HG03039 (cell line): ENCODE data around the gene TMPRSS11B.
A peak's percentile ranks its signal among the peaks of the same experiment; 100 is the strongest.
"Not testable (repeated sequence)": the region's sequence is repeated elsewhere in the genome, so short reads cannot be mapped to it uniquely, and the experiment has no call there.

Experiments used
- ATAC-seq: cut with Tn5 transposase; IDR thresholded peaks from one replicate; pipeline ENCODE4 v1.9.1; 2021; ENCODE audit warnings: mild to moderate bottlenecking, moderate library complexity; ENCODE audit not compliant: unreplicated experiment

The TMPRSS11B gene, protein sequence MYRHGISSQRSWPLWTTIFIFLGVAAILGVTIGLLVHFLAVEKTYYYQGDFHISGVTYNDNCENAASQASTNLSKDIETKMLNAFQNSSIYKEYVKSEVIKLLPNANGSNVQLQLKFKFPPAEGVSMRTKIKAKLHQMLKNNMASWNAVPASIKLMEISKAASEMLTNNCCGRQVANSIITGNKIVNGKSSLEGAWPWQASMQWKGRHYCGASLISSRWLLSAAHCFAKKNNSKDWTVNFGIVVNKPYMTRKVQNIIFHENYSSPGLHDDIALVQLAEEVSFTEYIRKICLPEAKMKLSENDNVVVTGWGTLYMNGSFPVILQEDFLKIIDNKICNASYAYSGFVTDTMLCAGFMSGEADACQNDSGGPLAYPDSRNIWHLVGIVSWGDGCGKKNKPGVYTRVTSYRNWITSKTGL

DNA sequence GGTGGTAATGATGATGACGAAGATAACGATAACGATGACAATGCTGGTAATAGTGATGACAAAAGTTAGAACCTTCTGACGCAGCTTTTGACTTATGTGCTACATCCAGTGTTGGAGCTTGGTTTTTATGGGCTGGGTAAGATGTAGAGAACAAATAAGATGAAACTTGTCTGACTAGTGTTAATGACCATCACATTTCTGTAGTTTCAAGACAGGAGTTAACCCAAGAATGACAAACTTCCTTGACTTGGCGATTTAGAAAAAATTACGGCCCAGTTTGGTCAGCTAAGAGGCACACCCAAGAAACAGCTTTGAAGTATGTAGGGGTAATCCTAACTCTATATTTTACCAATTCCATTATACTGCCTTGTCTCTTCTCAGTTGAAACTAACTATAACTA is at the start of gene TMPRSS11B:
Gene TMPRSS11B, minus strand, starts transcription at position 101 of the 400 bp plus-strand sequence. CDS start 136 bp downstream, outside the sequence.
- no peak for ATAC-seq

DNA sequence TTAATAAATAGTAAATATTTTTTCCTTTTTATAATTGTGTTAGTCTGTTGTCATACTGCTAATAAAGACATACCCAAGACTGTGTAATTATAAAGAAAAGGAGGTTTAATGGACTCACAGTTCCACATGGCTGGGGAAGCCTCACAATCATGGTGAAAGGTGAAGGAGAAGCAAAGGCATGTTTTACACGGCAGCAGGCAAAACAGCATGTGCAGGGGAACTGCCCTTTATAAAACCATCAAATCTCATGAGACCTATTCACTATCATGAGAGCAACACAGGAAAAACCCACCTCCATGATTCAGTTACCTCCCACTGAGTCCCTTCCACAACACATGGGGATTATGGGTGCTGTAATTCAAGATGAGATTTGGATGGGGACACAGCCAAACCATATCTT is 45.8 kb upstream of the TMPRSS11B start:
- no peak for ATAC-seq

DNA sequence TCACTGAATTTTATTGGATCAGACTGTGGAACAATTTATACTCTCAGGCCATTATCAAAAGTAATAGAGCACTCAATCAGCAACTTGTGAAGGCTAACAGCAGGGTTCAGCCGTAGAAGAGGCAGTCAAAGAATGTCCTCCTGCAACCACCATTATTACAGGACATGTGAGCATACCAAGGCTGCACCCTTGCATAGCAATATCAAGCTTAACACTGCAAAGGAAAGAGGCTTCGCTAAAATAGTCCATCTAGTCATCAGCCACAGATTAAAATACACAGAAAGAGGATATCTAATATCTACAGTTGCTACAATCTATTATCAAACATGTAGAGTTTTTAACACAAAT is 42.9 kb upstream of the TMPRSS11B start:
- ATAC-seq, result no peak

DNA sequence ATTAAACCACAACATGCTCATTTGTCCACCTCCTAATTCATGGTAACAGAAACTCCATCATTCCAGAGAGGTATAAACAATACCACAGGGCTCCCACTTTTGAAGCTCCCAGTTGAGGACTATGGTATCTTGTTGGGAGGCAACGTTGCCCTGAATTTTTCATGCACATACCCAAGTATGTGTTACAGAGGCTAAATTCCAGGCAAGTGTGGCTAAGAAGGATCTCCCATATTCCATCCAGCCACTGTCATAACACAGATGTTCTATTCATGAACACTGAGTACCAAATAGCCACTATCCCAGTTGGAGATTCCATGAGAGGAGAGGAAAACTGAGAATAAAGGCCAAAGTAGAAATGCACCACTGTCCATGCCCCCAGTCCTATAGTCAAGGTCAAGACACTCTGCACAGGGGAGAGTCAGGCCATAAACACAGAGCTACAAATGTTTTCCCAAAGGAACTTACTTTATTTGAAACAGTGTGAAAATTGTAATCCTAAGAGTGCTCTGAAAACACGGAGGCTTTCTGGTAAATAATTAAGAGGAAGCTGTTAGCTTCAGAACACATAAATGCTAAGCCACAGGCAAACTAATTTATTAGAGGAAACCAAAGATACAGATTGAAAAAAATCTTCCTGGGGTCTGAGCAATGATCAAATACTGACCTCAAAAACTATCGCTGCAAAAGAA is 42.4 kb upstream of the TMPRSS11B start:
- ATAC-seq, result no peak

DNA sequence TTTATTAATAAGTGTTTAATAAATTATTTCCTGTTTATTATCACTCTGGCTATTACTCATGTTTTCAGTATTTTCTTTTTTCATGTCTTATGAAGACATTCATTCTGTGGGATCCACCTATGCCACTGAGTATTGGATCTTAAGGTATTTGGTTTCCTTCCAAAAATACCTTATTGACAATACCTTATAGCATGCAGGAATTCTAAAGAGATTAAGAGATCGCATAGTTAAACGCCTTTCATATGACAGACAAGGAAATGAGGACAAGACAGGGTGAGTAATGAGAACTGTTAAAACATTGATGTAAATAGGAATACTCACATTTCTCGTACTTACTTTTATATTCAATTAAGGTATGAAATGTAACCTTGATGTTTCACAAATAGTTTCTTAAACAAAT is 38.2 kb upstream of the TMPRSS11B start:
- no peak for ATAC-seq

DNA sequence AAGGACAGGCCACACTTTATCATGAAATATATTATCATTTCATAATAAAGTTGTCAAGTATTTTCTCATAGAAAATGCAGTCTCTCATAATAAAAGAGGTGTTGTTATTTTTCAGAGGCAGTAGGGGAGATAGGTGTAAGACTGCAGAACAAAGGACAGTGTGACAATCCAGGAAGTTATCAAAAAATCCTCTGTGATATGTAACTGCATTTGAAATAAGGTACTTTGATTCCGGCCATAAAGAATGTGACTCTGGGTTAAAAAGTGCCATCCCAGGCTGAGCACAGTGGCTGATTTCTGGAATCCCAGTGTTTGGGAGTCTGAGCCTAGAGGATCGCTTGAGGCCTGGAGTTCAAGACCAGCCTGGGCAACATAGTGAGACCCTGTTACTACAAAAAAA is 37.6 kb upstream of the TMPRSS11B start:
- ATAC-seq, result no peak

DNA sequence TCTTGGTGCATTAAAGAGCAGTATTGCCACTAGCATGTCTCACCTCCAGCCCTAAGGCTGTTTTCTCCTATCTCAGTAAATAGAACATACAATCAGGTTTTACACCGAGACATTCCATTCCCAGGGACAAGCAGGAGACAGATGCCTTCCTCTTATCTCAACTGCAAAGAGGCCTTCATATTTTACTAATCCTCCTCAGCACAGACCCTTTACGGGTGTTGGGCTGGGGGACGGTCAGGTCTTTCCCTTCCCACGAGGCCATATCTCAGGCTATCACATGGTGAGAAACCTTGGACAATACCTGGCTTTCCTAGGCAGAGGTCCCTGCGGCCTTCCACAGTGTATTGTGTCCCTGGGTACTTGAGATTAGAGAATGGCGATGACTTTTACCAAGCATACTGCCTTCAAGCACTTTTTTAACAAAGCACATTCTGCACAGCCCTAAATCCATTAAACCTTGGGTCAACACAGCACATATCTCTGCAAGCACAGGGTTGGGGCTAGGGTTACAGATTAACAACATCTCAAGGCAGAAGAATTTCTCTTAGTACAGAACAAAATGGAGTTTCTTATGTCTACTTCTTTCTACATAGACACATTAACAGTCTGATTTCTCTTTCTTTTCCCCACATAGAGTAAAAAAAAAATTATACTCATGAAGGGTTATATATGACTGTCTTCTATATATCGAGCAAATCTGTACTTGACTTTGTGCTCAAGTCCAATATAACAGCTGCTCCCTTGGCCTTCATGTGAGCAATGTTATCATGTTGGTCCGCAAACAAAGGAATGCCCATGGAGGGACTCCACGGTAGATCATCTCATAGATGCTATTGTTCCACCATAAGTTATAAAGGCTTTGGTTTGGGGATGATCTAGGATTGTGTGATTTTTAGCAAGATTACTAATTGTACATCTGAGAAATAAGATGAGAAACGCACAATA is 36.6 kb upstream of the TMPRSS11B start:
- not testable (repeated sequence) for ATAC-seq

DNA sequence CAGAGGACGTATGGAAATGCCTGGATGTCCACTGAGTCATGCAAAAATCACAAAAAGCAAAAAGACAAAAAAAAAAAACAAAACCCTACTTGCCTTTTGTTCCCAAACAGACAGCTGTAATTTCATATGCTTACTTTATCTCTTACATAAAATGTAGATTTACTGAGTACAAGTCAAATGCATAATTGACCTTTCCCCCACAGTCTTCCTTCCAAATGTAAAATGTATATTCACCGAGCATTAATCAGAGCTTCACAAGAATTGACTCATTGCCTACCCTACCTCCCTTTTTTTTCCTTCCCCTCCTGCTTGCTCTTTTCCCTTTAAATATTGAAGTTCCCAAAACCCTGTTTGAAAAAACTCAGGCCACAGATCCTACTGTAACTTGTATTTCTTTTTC is 32.5 kb upstream of the TMPRSS11B start:
- ATAC-seq, result no peak

DNA sequence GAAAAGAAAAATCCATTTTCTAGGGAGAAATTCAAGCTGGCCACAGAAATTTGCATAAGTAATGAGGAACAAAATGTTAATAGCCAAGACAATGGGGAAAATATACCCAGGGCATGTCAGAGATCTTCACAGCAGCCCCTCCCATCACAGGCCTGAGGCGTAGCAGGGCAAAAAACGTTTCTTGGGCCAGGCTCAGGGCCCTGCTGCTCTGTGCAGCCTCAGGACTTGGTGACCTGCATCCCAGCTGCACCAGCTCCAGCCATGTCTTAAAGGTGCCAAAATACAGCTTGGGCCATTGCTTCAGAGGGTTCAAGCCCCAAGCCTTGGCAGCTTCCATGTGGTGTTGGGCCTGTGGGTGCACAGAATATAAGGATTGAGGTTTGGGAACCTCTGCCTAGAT is 32.1 kb upstream of the TMPRSS11B start:
- no peak for ATAC-seq

DNA sequence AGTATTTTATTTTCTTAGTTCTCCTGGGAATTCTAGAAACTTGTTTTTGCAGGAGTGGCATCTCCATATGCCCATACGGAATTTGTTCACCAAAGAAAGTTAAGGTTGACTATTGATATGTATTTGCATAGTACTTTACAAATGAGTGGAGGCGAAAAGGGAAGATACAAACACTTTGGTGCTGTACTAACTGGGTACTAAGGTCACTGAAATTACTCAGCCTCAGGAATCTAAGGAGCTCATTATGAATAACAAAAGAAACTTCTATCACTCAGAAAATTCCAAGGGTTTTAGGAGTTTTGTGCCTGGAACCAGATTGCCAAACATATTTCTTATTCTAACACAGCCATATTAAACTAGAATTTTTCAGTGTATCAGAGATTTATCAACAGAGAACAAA is 27.4 kb upstream of the TMPRSS11B start:
- ATAC-seq, result peak; percentile 44

DNA sequence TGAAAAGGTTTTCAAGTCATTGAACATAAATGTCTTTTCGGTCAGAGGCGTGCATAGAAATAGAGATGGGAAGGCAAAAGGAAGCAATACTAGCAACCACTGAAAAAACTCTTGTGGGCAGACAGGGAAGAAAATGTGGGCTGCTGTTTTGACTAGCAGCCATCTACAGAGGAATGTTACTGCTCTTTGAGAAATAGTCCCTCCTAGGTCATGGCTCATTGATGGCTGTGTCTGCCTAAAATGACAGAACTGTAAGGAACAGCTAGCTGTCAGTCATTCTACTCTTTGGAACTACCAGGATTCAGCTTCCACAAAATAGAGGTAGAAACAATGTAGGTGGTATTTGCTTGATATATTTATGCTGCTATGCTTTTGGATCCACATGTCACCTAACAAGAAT is 26.9 kb upstream of the TMPRSS11B start:
- ATAC-seq, result peak; percentile 67

DNA sequence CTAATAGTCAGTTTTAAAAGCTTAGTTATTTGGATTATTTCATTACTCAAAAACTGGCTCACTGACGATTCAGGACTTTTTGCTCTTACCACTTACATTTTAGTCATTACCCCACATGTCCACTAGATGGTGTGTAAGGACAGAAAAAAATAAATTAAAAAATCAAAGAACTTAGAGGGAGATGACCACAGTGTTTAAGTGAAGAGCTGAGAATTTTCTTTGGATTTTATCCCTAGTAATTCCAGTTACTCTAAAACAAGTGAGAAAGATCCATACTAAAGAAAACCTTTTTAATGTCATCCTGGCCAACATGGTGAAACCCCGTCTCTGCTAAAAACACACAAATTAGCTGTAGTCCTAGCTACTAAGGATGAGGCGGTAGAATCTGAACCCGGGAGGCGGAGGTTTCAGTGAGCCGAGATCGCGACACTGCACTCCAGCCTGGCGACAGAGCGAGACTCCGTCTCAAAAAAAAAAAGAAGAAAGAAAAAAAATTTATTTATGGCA is 26.4 kb upstream of the TMPRSS11B start:
- ATAC-seq, result peak; percentile 41

DNA sequence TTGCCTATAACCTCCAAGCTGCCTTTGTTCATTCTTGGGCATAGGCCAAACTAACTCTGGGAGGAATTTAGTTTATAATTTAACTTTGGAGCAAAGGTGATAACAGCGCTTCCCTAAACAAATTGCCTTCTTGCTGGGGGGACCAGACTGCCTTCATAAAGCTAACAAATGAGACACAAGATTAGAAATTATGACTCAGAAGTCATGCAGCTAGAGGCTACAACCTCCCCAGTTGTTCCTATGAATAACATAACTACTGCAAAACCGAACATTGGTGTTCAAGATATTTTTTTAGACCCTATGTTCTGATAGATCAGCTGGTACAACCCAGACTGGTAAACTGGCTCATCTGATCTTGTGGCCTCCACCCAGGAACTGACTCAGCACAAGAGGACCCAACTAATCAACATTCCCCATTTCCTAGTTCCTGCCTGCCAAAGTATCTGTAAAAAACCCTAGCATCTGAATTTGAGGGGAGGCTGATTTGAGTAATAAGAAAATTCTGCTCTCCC is 22.0 kb upstream of the TMPRSS11B start:
- no peak for ATAC-seq

DNA sequence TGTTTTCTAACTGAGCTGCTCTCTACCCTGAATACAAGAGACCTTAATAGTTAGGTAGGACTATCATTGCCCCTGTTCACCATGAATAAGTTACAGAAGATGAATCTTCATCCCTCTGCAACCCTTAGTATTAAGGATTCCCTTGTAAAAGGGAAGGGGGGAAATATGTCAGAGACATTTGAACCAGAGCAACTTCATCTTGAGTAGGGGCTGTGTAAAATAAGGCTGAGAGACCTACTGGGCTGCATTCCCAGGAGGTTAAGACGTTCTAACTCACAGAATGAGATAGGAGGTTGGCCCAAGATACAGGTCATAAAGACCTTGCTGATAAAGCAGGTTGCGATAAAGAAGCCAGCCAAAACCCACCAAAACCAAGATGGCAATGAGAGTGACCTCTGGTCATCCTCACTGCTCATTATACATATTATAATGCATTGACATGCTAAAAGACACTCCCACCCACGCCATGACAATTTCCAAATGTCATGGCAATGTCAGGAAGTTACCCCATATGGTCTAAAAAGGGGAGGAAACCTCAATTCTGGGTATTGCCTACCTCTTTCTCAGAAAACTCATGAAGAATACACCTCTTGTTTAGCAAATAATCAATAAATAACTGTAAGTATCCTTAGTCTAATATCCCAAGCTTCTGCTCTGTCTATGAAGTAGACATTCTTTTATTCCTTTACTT is 19.5 kb upstream of the TMPRSS11B start:
- ATAC-seq, result no peak

DNA sequence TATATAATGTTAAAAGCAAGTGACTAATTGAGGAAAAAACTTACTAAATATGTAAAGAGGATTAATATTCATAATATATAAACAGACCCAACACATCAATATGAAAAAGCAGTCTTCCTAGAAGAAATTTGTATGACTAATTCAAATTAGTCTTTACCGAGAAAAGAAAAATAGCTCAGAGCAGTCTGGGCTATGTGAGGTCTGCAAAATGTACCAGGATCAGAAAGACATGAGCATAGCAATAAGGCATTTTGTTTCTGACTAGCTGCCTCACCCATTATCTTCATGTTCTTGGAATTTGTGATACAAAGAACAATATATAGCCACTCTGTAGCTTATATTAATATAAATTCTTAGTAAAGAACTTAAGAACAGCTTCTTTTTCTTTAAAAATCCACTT is 13.7 kb upstream of the TMPRSS11B start:
- no peak for ATAC-seq

DNA sequence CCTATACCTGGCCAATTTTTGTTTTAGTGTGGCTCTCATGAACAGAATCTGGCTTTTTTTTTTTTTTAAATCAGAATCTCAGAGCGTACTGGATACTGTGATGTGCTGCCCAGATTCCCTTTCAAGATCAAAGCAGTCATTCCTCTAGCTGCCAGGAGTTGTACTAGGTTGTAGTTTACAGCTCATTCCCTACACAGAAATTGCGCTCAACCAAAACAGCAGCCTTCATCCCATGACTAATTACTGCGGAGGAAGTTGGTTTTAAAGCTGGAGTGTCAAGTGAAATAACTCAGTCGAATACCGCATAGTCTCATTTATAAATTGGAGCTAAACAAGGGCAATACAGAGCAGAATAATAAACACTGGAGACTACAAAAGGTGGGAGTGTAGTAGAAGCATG is 12.2 kb upstream of the TMPRSS11B start:
- no peak for ATAC-seq

DNA sequence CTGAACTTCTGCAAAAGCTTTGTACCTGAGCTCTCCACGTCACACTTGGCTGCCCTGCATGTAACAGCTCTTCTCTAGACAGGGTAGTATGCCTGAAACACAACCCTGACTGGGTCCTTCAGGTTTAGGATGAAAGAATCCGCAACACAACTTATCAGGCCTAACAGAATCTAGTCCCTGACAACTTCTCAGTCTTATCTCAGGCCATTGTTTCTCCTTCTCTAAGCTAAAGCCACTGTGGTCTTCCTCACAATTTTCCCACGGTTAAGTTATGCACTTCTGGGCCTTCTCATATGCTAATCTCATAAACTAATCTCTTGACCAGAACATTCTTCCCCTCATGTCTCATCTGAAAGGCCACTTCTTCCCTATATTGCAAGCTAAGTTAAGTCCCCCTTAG is 10.8 kb upstream of the TMPRSS11B start:
- ATAC-seq, result no peak

DNA sequence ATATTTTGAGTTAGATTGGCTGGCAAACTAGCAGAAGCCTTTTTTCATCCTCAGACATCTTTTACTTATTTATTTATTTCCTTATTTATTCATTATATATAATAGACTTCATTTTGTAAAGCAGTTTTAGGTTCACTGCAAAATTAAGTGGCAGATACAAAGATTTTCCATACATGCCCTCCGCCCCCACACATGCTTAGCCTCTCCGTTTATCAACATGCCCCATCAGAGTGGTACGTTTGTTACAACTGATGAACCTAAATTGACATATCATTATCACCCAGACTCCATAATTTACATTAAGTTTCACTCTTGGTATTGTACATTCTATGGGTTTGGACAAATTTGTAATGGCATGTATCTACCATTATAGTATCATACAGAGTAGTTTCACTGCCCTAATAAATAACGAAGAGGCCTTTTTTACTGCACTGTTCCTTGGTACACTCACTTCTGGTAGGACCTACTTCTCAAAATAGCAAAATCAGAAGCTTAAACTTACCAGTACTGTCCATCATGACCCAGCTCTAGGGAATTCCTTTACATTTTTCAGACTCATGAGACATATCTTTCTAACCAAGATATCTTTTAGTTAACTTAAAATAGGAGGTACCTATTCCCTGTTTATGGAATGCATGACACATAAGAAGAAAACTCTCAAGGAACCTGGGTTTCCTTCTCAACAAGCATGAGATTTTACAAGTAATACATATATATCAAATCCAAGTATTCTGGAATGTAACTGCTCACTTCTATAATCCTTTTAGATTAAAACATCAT is 4.8 kb upstream of the TMPRSS11B start:
- no peak for ATAC-seq

DNA sequence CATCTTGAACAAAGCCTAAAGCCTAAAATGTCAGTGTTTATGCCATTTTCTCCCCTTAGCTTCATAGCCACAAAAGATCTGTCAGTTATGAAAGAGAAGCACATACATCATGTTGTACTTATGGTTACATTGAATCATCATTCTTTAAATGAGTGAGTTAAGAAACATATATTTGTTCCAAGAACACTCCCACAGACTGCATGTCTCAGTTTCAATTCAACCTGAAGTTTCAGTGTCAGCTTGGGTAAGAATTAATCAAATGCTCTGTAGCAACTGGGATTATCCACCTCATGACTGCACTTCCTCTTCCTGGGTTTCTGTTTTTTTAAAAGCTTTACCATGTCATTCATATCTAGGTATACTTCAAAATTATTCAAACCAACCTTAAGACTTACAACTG is 3.9 kb upstream of the TMPRSS11B start:
- peak; percentile 86 for ATAC-seq

DNA sequence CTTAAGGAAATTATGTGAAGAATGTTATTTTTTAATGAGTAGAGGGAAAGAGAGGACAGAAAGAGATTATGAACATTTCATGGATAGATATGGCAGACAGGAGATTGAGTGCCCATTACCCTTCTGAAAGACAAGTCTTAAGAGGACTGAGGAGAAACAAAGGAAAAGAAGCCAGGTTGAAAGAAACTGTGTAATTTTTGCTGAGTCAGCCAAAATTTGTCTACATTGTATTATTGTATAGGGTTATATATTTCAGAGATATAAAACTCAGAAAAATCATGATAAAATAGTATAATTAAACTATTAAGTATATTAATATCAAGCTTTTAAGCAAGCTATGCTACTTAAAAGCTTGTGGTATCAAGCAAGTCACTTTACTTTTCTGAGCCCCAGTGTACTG is 4.9 kb downstream of the TMPRSS11B start:
- no peak for ATAC-seq
